Measurements from ENCODE around the gene TMEM108. TPM values are rescaled to one million over a fixed set of nuclear protein-coding genes. Genes with fewer than 3 reads are reported as not detected.

The TMEM108 gene
- polyA plus RNA-seq, 1 donor (not counting 4 experiments of a cell fraction or from before 2014, with no cell fraction given): not detected

- Histone ChIP-seq H3K4me3 (ENCODE audit: control insufficient read depth in 2 of 3, extremely low read depth in 1 of 3, insufficient read depth in 2 of 3, low read depth in 1 of 3, low read length in 3 of 3) (no peak overlapping the region), H3K9me3 (ENCODE audit: control insufficient read depth, low read depth, low read length) (no peaks in the 10 kb centered on the region), H2AFZ (ENCODE audit: control insufficient read depth, low read length) (no peak overlapping the region), H3K4me1 (ENCODE audit: control insufficient read depth, extremely low read depth, insufficient read depth, low read length) (no peaks in the 10 kb centered on the region), H3K9me1 (ENCODE audit: control insufficient read depth, extremely low read depth, insufficient read depth, low read length) (no peaks in the 10 kb centered on the region), H3K27me3 (ENCODE audit: control insufficient read depth, extremely low read depth, insufficient read depth, low read length) (no peaks in the 10 kb centered on the region), H3K9ac (ENCODE audit: control insufficient read depth, extremely low read depth, insufficient read depth, low read length) (no peak overlapping the region), H4K20me1 (ENCODE audit: control insufficient read depth, extremely low read depth, insufficient read depth, low read length) (no peaks in the 10 kb centered on the region), H3K27ac (ENCODE audit: control insufficient read depth, insufficient read depth, low read length) (no peak overlapping the region), H3K4me2 (ENCODE audit: control insufficient read depth, extremely low read depth, insufficient read depth, low read depth, low read length) (no peak overlapping the region), H3K79me2 (ENCODE audit: control insufficient read depth, insufficient read depth, low read length) (no peaks in the 10 kb centered on the region), H3K36me3 (ENCODE audit: control insufficient read depth in 2 of 2, extremely low read depth in 1 of 2, insufficient read depth in 2 of 2, low read length in 2 of 2) (no peaks in the 10 kb centered on the region)
- FAIRE-seq: no peak
- dilution Hi-C loops (cut with MboI; ENCODE audit: extremely low pct_ligation_motif_present, low sequenced_read_pairs): no loop called here
- DNase-seq (ENCODE audit: low read depth, low spot score): no peak
- no peak for TF ChIP-seq CTCF (optimal IDR thresholded peaks at IDR 0.05 in 1 of 3, IDR thresholded peaks at IDR 0.05 in 1 of 3, conservative IDR thresholded peaks at IDR 0.05 in 1 of 3; ENCODE audit: extremely low read depth in 1 of 3, insufficient read depth in 2 of 3, low read length in 3 of 3)
- no peak for TF ChIP-seq EZH2 (IDR thresholded peaks at IDR 0.05; ENCODE audit: low read length)
Observed at GRCh38 chr3:133303430-133303829, 265.2 kb downstream of the TMEM108 start.

DNA sequence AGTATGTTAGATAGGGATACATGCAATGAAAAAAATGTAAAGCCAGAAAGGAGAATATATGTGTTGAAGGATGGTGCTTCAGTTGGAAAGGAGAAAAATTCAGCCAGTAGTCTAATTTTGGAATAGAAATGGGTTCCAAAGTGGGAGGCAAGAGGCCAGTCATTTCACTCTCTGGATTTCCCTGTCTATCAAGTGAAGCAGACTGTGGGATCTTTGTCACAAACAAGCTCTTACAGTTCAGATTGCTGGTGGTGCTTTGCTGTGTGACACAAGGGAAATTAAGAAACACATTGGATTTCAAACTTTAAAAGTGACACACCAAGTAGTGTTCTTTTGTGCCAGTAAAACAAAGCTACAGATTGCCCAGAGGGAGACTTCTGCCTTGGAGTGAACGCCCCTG, 279.7 kb downstream of the TMEM108 start:
- no peaks in the 10 kb centered on the region for H3K79me2 ChIP-seq (ENCODE audit: control insufficient read depth, insufficient read depth, low read length)
- H3K9me1 ChIP-seq (ENCODE audit: control insufficient read depth, extremely low read depth, insufficient read depth, low read length): no peaks in the 10 kb centered on the region
- no peaks in the 10 kb centered on the region for H3K27me3 ChIP-seq (ENCODE audit: control insufficient read depth, extremely low read depth, insufficient read depth, low read length)
- no peaks in the 10 kb centered on the region for H3K9me3 ChIP-seq (ENCODE audit: control insufficient read depth, low read depth, low read length)
- no peaks in the 10 kb centered on the region for H4K20me1 ChIP-seq (ENCODE audit: control insufficient read depth, extremely low read depth, insufficient read depth, low read length)
- dilution Hi-C loops (cut with MboI; ENCODE audit: extremely low pct_ligation_motif_present, low sequenced_read_pairs): no loop called here
- no peaks in the 10 kb centered on the region for H3K36me3 ChIP-seq (ENCODE audit: control insufficient read depth in 2 of 2, extremely low read depth in 1 of 2, insufficient read depth in 2 of 2, low read length in 2 of 2)
- H3K9ac ChIP-seq (ENCODE audit: control insufficient read depth, extremely low read depth, insufficient read depth, low read length): no peak overlapping the region
- FAIRE-seq: no peak
- no peak overlapping the region for H3K4me2 ChIP-seq (ENCODE audit: control insufficient read depth, extremely low read depth, insufficient read depth, low read depth, low read length)
- no peak overlapping the region for H3K27ac ChIP-seq (ENCODE audit: control insufficient read depth, insufficient read depth, low read length)
- no peak for TF ChIP-seq CTCF (optimal IDR thresholded peaks at IDR 0.05 in 1 of 3, IDR thresholded peaks at IDR 0.05 in 1 of 3, conservative IDR thresholded peaks at IDR 0.05 in 1 of 3; ENCODE audit: extremely low read depth in 1 of 3, insufficient read depth in 2 of 3, low read length in 3 of 3)
- no peak for TF ChIP-seq EZH2 (IDR thresholded peaks at IDR 0.05; ENCODE audit: low read length)
- H3K4me3 ChIP-seq (ENCODE audit: control insufficient read depth in 2 of 3, extremely low read depth in 1 of 3, insufficient read depth in 2 of 3, low read depth in 1 of 3, low read length in 3 of 3): no peak overlapping the region
- H3K4me1 ChIP-seq (ENCODE audit: control insufficient read depth, extremely low read depth, insufficient read depth, low read length): no peaks in the 10 kb centered on the region
- H2AFZ ChIP-seq (ENCODE audit: control insufficient read depth, low read length): no peak overlapping the region
- no peak for DNase-seq (ENCODE audit: low read depth, low spot score)

All from keratinocyte (primary cell).